HepG2 (cell line): ENCODE measurements around the gene SOCS1. TPM values are rescaled to one million over a fixed set of nuclear protein-coding genes. Genes with fewer than 3 reads are reported as not detected.

Experiments
- CHCHD3 ChIP-seq: sonication (generic); formaldehyde crosslinking; IDR thresholded peaks from 2 replicates; pipeline ENCODE4 v1.8.0; 2022; ENCODE audit warnings: mild to moderate bottlenecking, missing genetic modification reagents, moderate library complexity
- ELF1 ChIP-seq: sonication (generic); formaldehyde crosslinking; IDR thresholded peaks from 2 replicates; pipeline ENCODE4 v1.4.0; 2020; ENCODE audit warnings: missing genetic modification reagents
- HDAC2 ChIP-seq: sonication (generic); formaldehyde crosslinking; IDR thresholded peaks from 2 replicates; pipeline ENCODE4 v1.4.0; 2020; ENCODE audit warnings: missing genetic modification reagents
- HOXA5 ChIP-seq: sonication (generic); formaldehyde crosslinking; IDR thresholded peaks from 2 replicates; pipeline ENCODE4 v1.4.0; 2020; ENCODE audit warnings: missing genetic modification reagents
- KLF12 ChIP-seq: sonication (generic); formaldehyde crosslinking; IDR thresholded peaks from 2 replicates; pipeline ENCODE4 v1.4.0; 2020; ENCODE audit warnings: missing genetic modification reagents, borderline replicate concordance
- PHF21A ChIP-seq: sonication (generic); formaldehyde crosslinking; IDR thresholded peaks from 2 replicates; pipeline ENCODE4 v1.5.0; 2020; ENCODE audit warnings: mild to moderate bottlenecking, missing genetic modification reagents
- RAD21 ChIP-seq: fragments of 450-650 bp; formaldehyde crosslinking; IDR thresholded peaks from 2 replicates; pipeline ENCODE4 v1.5.0; 2020; ENCODE audit warnings: mild to moderate bottlenecking
- RBFOX2 ChIP-seq: fragments of 200-400 bp; formaldehyde crosslinking; IDR thresholded peaks from 2 replicates; pipeline ENCODE4 v1.6.1; 2017; ENCODE audit warnings: low read depth, mild to moderate bottlenecking, low read length
- SIX4 ChIP-seq: sonication (generic); formaldehyde crosslinking; IDR thresholded peaks from 2 replicates; pipeline ENCODE4 v1.4.0; 2020; ENCODE audit warnings: missing genetic modification reagents
- SRF ChIP-seq: IDR thresholded peaks from 2 replicates; pipeline ENCODE4 v1.6.1; 2011; ENCODE audit warnings: mild to moderate bottlenecking, low read depth, low read length, moderate library complexity
- THAP8 ChIP-seq: sonication (generic); formaldehyde crosslinking; IDR thresholded peaks from 2 replicates; pipeline ENCODE4 v1.5.1; 2020; ENCODE audit warnings: missing genetic modification reagents, mild to moderate bottlenecking, borderline replicate concordance
- ZBTB7A ChIP-seq: sonication (generic); formaldehyde crosslinking; IDR thresholded peaks from 2 replicates; pipeline ENCODE4 v1.8.0; 2022; ENCODE audit warnings: mild to moderate bottlenecking, missing genetic modification reagents
- ZNF101 ChIP-seq: sonication (generic); formaldehyde crosslinking; IDR thresholded peaks from 2 replicates; pipeline ENCODE4 v1.4.0; 2020; ENCODE audit warnings: mild to moderate bottlenecking, low read depth, missing genetic modification reagents, borderline replicate concordance
- ZNF296 ChIP-seq: sonication (generic); formaldehyde crosslinking; conservative IDR thresholded peaks from 2 replicates; pipeline ENCODE4 v1.5.0; 2020; ENCODE audit warnings: mild to moderate bottlenecking, missing genetic modification reagents
- ZNF446 ChIP-seq: sonication (generic); formaldehyde crosslinking; IDR thresholded peaks from 2 replicates; pipeline ENCODE4 v1.5.0; 2020; ENCODE audit warnings: mild to moderate bottlenecking, missing genetic modification reagents
- ZNF496 ChIP-seq: sonication (generic); formaldehyde crosslinking; IDR thresholded peaks from 2 replicates; pipeline ENCODE4 v1.8.1; 2023; ENCODE audit warnings: mild to moderate bottlenecking, moderate library complexity, missing genetic modification reagents; ENCODE audit not compliant: insufficient replicate concordance
- ZNF589 ChIP-seq: sonication (generic); formaldehyde crosslinking; conservative IDR thresholded peaks from 2 replicates; pipeline ENCODE4 v1.8.0; 2022; ENCODE audit warnings: mild to moderate bottlenecking, moderate library complexity, missing genetic modification reagents
- ZNF691 ChIP-seq: sonication (generic); formaldehyde crosslinking; IDR thresholded peaks from 2 replicates; pipeline ENCODE4 v1.4.0; 2020; ENCODE audit warnings: missing genetic modification reagents, low read depth, mild to moderate bottlenecking, borderline replicate concordance
- ZNF784 ChIP-seq: sonication (generic); formaldehyde crosslinking; IDR thresholded peaks from 2 replicates; pipeline ENCODE4 v1.5.1; 2020; ENCODE audit warnings: missing genetic modification reagents, mild to moderate bottlenecking, borderline replicate concordance
- ZSCAN20 ChIP-seq: sonication (generic); formaldehyde crosslinking; IDR thresholded peaks from 2 replicates; pipeline ENCODE4 v1.4.0; 2020; ENCODE audit warnings: missing genetic modification reagents, mild to moderate bottlenecking, borderline replicate concordance
- polyA plus RNA-seq, 8 experiments: library from polyadenylated mRNA; depleted of rRNA in 3 of 8; stranded (reverse) in 7 of 8; unstranded in 1 of 8; fragments of >200 nt; fragmentation: Illumina TruSeq in 4 of 8; extraction: Trizol in 4 of 8; gene quantifications; 2 replicates each; pipeline versions ENCODE4 v1.2.1 to v1.2.3, GENCODE V29; 2011 to 2016; ENCODE audit warnings: low read depth in 4 of 8, missing spikeins in 1 of 8, mixed read lengths in 1 of 8; ENCODE audit not compliant: insufficient read depth in 1 of 8
- total RNA-seq, 5 experiments: library from RNA; depleted of rRNA; stranded (reverse); fragments of >200 nt; fragmentation: Illumina TruSeq; extraction: Trizol; gene quantifications; 2 replicates each; pipeline ENCODE4 v1.2.3, GENCODE V29; 2016; ENCODE audit warnings: low read depth in 1 of 5
- TF ChIP-seq, protein P1 (sequence below): fragments of 450-650 bp; IDR thresholded peaks from 2 replicates; pipeline ENCODE4 v1.6.1; 2016
- TF ChIP-seq, protein P2 (sequence below): sonication (generic); formaldehyde crosslinking; IDR thresholded peaks from 2 replicates; pipeline ENCODE4 v1.4.0; 2020; ENCODE audit warnings: mild to moderate bottlenecking, missing genetic modification reagents
- TF ChIP-seq, protein P3 (sequence below): sonication (generic); formaldehyde crosslinking; IDR thresholded peaks from 2 replicates; pipeline ENCODE4 v1.4.0; 2020; ENCODE audit warnings: missing genetic modification reagents

Gene SOCS1
- total and polyA plus RNA-seq, 2 of the 13 experiments (the other 11 are each of a cell fraction or from before 2014, with no cell fraction given) = 5.3 to 6.3 TPM

GRCh38 chr16:11205065-11205699 is 50.8 kb downstream of the SOCS1 start (continued):
- TF ChIP-seq RBFOX2 = no peak
- TF ChIP-seq THAP8 (CRISPR knock-in tag) = no peak
- no peak for TF ChIP-seq PHF21A (CRISPR knock-in tag)
- no peak for TF ChIP-seq SRF
- 0 out of 2 replicates have a peak, but pooled peaks have one; percentile 26 for TF ChIP-seq ZBTB7A (CRISPR knock-in tag)
- no peak for TF ChIP-seq ZNF296 (CRISPR knock-in tag)
- TF ChIP-seq ZNF589 (CRISPR knock-in tag) = no peak
- TF ChIP-seq SIX4 (CRISPR knock-in tag) = no peak
- TF ChIP-seq, protein P1, sequence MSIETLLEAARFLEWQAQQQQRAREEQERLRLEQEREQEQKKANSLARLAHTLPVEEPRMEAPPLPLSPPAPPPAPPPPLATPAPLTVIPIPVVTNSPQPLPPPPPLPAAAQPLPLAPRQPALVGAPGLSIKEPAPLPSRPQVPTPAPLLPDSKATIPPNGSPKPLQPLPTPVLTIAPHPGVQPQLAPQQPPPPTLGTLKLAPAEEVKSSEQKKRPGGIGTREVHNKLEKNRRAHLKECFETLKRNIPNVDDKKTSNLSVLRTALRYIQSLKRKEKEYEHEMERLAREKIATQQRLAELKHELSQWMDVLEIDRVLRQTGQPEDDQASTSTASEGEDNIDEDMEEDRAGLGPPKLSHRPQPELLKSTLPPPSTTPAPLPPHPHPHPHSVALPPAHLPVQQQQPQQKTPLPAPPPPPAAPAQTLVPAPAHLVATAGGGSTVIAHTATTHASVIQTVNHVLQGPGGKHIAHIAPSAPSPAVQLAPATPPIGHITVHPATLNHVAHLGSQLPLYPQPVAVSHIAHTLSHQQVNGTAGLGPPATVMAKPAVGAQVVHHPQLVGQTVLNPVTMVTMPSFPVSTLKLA = no peak
- no peak for TF ChIP-seq ELF1 (CRISPR knock-in tag)
- TF ChIP-seq, protein P2, sequence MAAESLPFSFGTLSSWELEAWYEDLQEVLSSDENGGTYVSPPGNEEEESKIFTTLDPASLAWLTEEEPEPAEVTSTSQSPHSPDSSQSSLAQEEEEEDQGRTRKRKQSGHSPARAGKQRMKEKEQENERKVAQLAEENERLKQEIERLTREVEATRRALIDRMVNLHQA (CRISPR knock-in tag) = no peak
- TF ChIP-seq RAD21 (CRISPR knock-in tag) = no peak
- no peak for TF ChIP-seq KLF12
- TF ChIP-seq, protein P3, sequence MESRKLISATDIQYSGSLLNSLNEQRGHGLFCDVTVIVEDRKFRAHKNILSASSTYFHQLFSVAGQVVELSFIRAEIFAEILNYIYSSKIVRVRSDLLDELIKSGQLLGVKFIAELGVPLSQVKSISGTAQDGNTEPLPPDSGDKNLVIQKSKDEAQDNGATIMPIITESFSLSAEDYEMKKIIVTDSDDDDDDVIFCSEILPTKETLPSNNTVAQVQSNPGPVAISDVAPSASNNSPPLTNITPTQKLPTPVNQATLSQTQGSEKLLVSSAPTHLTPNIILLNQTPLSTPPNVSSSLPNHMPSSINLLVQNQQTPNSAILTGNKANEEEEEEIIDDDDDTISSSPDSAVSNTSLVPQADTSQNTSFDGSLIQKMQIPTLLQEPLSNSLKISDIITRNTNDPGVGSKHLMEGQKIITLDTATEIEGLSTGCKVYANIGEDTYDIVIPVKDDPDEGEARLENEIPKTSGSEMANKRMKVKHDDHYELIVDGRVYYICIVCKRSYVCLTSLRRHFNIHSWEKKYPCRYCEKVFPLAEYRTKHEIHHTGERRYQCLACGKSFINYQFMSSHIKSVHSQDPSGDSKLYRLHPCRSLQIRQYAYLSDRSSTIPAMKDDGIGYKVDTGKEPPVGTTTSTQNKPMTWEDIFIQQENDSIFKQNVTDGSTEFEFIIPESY (CRISPR knock-in tag) = peak; percentile 96
- TF ChIP-seq ZNF101 (CRISPR knock-in tag) = no peak
- TF ChIP-seq CHCHD3 (CRISPR knock-in tag) = no peak
- TF ChIP-seq ZNF784 = no peak
- TF ChIP-seq ZNF496 (CRISPR knock-in tag) = no peak
- TF ChIP-seq ZSCAN20 = no peak
- peak; percentile 27; the same call in 1 of the 2 replicates for TF ChIP-seq ZNF691 (CRISPR knock-in tag)
- TF ChIP-seq ZNF446 = no peak
- no peak for TF ChIP-seq HOXA5
- peak; percentile 3; the same call in 1 of the 2 replicates for TF ChIP-seq HDAC2 (CRISPR knock-in tag)
